Right lung (tissue), 5 donors: ENCODE results near the gene PSMC2. TPM values are rescaled to one million over a fixed set of nuclear protein-coding genes. Genes with fewer than 3 reads are reported as not detected.
"Not testable (repeated sequence)": the region's sequence is repeated elsewhere in the genome, so short reads cannot be mapped to it uniquely, and the experiment has no call there.

ENCODE experiments used
- DNase-seq, 2 donors: peaks; one replicate each; pipeline ENCODE4 v3.0.0-alpha.2; 2013
- polyA plus RNA-seq, 5 donors: library from polyadenylated mRNA; unstranded; fragments of 120-200 nt; gene quantifications; one replicate each; pipeline versions ENCODE4 v1.2.1 to v1.2.3, GENCODE V29; 2013; ENCODE audit warnings: inconsistent platforms in 1 of 5, low replicate concordance in 1 of 5; ENCODE audit not compliant: insufficient read length in 5 of 5, insufficient read depth in 1 of 5

Gene PSMC2
- polyA plus RNA-seq, 5 donors: 92.6 to 110 (median 99.4) TPM

- no peak for DNase-seq
Measured at GRCh38 chr7:103369432-103369831, 22.0 kb downstream of the PSMC2 start.

GRCh38 chr7:103373866-103374643 lies 26.6 kb downstream of the PSMC2 start:
- DNase-seq: no peak

GRCh38 chr7:103379270-103379975 lies 32.0 kb downstream of the PSMC2 start:
- no peak for DNase-seq

GRCh38 chr7:103380395-103381191 lies 33.1 kb downstream of the PSMC2 start:
- DNase-seq: no peak

GRCh38 chr7:103381280-103382031 lies 34.0 kb downstream of the PSMC2 start:
- DNase-seq: no peak

- no peak for DNase-seq
Measured at GRCh38 chr7:103382032-103382402, 34.6 kb downstream of the PSMC2 start.

- DNase-seq: no peak
Measured at GRCh38 chr7:103387242-103387641, 39.8 kb downstream of the PSMC2 start.

- DNase-seq: no peak
Measured at GRCh38 chr7:103388469-103389140, 41.2 kb downstream of the PSMC2 start.

GRCh38 chr7:103389263-103389662 lies 41.8 kb downstream of the PSMC2 start:
- DNase-seq: no peak

GRCh38 chr7:103391150-103391549 lies 43.7 kb downstream of the PSMC2 start:
- no peak for DNase-seq

GRCh38 chr7:103391976-103392375 lies 44.5 kb downstream of the PSMC2 start:
- no peak for DNase-seq

- no peak for DNase-seq
Measured at GRCh38 chr7:103394566-103394965, 47.1 kb downstream of the PSMC2 start.

GRCh38 chr7:103395071-103395470 lies 47.6 kb downstream of the PSMC2 start:
- no peak for DNase-seq

- DNase-seq: no peak
Measured at GRCh38 chr7:103396471-103396870, 49.0 kb downstream of the PSMC2 start.

- DNase-seq: no peak
Measured at GRCh38 chr7:103398483-103399127, 51.2 kb downstream of the PSMC2 start.

- DNase-seq: not testable (repeated sequence)
Measured at GRCh38 chr7:103399687-103400086, 52.2 kb downstream of the PSMC2 start.

GRCh38 chr7:103405789-103406613 lies 58.6 kb downstream of the PSMC2 start:
- DNase-seq: not testable (repeated sequence)

- no peak for DNase-seq
Measured at GRCh38 chr7:103412151-103412550, 64.7 kb downstream of the PSMC2 start.

- DNase-seq: no peak
Measured at GRCh38 chr7:103413407-103413806, 66.0 kb downstream of the PSMC2 start.

- DNase-seq: no peak
Measured at GRCh38 chr7:103418241-103418640, 70.8 kb downstream of the PSMC2 start.
